ENCODE results near the gene CDON.

CDON gene

DNA sequence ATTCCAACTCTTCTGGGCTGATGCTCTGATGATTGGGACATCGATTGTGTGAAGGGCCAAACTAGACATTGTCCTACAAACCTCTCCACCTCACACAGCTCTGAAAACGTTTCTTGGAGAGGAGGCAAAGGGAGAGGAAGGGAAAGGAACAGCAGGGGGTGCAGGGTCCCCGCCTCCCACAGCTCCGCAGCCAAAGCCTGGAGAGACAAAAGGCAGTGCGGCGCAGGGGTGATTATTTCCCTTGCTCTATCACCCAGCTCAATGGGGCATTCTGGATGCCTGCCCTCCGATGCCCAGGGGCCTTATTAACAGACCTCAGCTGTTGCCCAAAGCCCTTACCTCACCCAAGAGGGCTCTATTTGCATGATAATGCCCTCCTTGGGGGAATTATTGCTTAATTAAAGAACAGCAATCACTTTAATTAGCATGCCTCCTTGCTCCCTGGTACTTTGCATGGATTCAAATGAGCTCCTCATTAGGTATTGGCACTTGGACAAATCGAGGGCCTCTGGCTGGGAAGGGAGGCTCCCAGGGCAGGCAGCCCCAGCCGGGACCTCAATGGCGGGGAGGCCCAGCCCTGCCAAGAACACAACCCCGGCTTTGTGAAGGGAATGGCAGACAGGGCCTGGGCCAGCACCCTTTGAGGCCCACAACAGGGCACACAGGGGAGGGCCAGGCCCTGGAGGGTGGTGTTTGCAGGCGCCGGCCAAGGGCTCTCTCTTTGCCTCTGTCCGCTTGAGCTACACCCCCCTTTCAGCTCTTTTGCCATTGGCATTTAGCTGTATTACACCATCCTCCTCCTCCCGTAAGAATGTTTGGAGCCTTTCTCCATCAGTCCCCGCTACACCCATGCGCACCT is 19.8 kb upstream of the CDON start:
- Histone ChIP-seq H4K91ac (ENCODE audit: low read depth, low read length) (peak overlapping the region; percentile 91), H3K23ac (ENCODE audit: low read length) (no peak overlapping the region), H4K8ac (ENCODE audit: low read depth, low read length) (peak overlapping the region; percentile 76), H2AFZ (ENCODE audit: insufficient read depth, low read length, poor library complexity) (peak overlapping the region; percentile 21), H3K4ac (ENCODE audit: low read depth, low read length) (peak overlapping the region; percentile 61), H3K4me3 (ENCODE audit: low read depth, low read length) (no peak overlapping the region), H3K27ac (ENCODE audit: low read depth, low read length) (peak overlapping the region; percentile 99), H3K4me1 (ENCODE audit: control insufficient read depth in 1 of 2, insufficient read depth in 2 of 2, low read length in 2 of 2) (peaks cover 23 to 45% of the 10 kb centered on the region in 2 experiments), H3K79me1 (ENCODE audit: low read length) (peaks cover 48% of the 10 kb centered on the region), H3K4me2 (ENCODE audit: low read length) (no peak overlapping the region), H3K9ac (ENCODE audit: low read length) (no peak overlapping the region), H3K18ac (ENCODE audit: low read length) (peak overlapping the region; percentile 69), H3K36me3 (ENCODE audit: control insufficient read depth in 1 of 2, insufficient read depth in 2 of 2, low read length in 2 of 2) (no peaks in the 10 kb centered on the region), H3K9me3 (ENCODE audit: insufficient read depth, low read depth, low read length) (peaks cover 1% of the 10 kb centered on the region), H3K14ac (ENCODE audit: low read length) (peak overlapping the region; percentile 89), H3K79me2 (ENCODE audit: control insufficient read depth, insufficient read depth, low read length, poor library complexity) (peaks cover 4% of the 10 kb centered on the region), H4K12ac (ENCODE audit: low read depth, low read length) (no peak overlapping the region), H2AK5ac (ENCODE audit: low read length) (peak overlapping the region; percentile 89), H3K27me3 (ENCODE audit: insufficient read depth, low read length) (no peaks in the 10 kb centered on the region), H2BK5ac (ENCODE audit: low read depth, low read length, poor library complexity) (peak overlapping the region; percentile 62), H2BK12ac (ENCODE audit: low read length) (peak overlapping the region; percentile 97), H2BK120ac (ENCODE audit: insufficient read depth, low read length, poor library complexity) (peak overlapping the region; percentile 28)
- no CpG with 5 or more reads among the region's 17 CpGs for WGBS (ENCODE audit: extremely low coverage, insufficient coverage, insufficient read length)
- DNase-seq = no peak

DNA sequence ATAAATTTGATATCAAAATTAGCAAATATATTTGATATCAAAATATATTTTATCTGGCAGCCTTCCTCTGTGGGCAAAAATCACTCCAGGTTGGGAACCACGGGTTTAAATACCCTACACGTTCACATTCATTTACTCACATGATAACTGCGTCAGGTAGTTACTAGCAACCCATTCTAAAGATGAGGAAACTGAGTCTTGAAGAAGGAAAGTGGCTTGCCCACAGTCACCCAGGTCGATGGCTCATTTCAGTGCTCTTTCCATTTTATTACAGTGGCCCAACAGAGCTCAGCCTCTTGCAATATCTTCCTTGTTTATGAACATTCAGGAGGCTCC is 19.2 kb upstream of the CDON start:
- H3K4me2 ChIP-seq (ENCODE audit: low read length) = no peak overlapping the region
- H3K9me3 ChIP-seq (ENCODE audit: insufficient read depth, low read depth, low read length) = peaks cover 1% of the 10 kb centered on the region
- peak overlapping the region; percentile 89 for H2AK5ac ChIP-seq (ENCODE audit: low read length)
- peak overlapping the region; percentile 82 for H2BK5ac ChIP-seq (ENCODE audit: low read depth, low read length, poor library complexity)
- no peaks in the 10 kb centered on the region for H3K27me3 ChIP-seq (ENCODE audit: insufficient read depth, low read length)
- no CpG with 5 or more reads among the region's 4 CpGs for WGBS (ENCODE audit: extremely low coverage, insufficient coverage, insufficient read length)
- H3K36me3 ChIP-seq (ENCODE audit: control insufficient read depth in 1 of 2, insufficient read depth in 2 of 2, low read length in 2 of 2) = no peaks in the 10 kb centered on the region
- peak overlapping the region; percentile 75 for H2BK12ac ChIP-seq (ENCODE audit: low read length)
- H3K79me2 ChIP-seq (ENCODE audit: control insufficient read depth, insufficient read depth, low read length, poor library complexity) = peaks cover 4% of the 10 kb centered on the region
- H3K79me1 ChIP-seq (ENCODE audit: low read length) = peaks cover 50% of the 10 kb centered on the region
- peak overlapping the region; percentile 89 for H3K14ac ChIP-seq (ENCODE audit: low read length)
- H4K91ac ChIP-seq (ENCODE audit: low read depth, low read length) = peak overlapping the region; percentile 100
- H3K23ac ChIP-seq (ENCODE audit: low read length) = no peak overlapping the region
- H3K9ac ChIP-seq (ENCODE audit: low read length) = no peak overlapping the region
- no peak overlapping the region for H4K12ac ChIP-seq (ENCODE audit: low read depth, low read length)
- no peak overlapping the region for H2AFZ ChIP-seq (ENCODE audit: insufficient read depth, low read length, poor library complexity)
- H3K4me1 ChIP-seq (ENCODE audit: control insufficient read depth in 1 of 2, insufficient read depth in 2 of 2, low read length in 2 of 2) = peaks cover 23 to 45% of the 10 kb centered on the region in 2 experiments
- DNase-seq = no peak
- H3K4me3 ChIP-seq (ENCODE audit: low read depth, low read length) = no peak overlapping the region
- H3K27ac ChIP-seq (ENCODE audit: low read depth, low read length) = peak overlapping the region; percentile 99
- peak overlapping the region; percentile 86 for H3K4ac ChIP-seq (ENCODE audit: low read depth, low read length)
- H4K8ac ChIP-seq (ENCODE audit: low read depth, low read length) = peak overlapping the region; percentile 76
- peak overlapping the region; percentile 69 for H3K18ac ChIP-seq (ENCODE audit: low read length)
- H2BK120ac ChIP-seq (ENCODE audit: insufficient read depth, low read length, poor library complexity) = peak overlapping the region; percentile 28

DNA sequence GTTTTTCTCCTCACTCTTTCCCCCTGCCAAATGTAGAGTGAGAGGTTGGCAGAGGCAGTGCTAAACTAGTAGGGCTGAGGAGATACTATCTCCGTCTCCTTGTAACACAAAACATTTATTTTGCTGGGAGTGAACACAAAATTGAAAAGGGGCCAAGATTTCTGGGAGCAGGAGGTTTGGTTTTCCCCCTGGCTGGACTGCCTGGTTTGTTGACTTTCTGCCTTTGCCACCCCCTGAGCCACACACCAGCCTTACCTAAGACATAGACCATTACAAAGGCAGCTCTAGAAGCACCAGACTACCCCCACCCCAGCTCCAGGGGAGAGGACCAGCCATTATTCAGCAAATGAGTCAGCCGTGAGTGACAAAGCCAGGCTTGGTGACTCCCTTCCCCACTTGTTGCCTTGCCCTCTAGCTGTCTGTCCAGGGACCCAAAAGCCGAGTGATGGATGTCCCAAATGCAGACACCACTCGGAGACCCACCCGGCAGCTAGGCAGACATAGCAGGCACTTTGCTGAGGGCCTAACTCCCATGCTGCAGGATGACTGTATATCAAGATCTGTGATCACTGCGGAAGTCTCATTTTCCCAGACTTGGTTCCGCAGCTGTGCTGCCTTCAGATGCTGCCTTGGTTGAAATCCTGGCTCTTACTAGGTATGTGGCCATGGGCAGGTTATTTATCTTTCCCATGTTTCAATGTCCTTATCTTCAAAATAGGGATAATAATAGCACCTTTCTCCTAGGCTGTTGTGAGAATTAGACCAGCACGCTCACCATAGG is 17.7 kb upstream of the CDON start:
- Histone ChIP-seq H4K91ac (ENCODE audit: low read depth, low read length) (peak overlapping the region; percentile 100), H2AK5ac (ENCODE audit: low read length) (no peak overlapping the region), H3K79me2 (ENCODE audit: control insufficient read depth, insufficient read depth, low read length, poor library complexity) (peaks cover 4% of the 10 kb centered on the region), H3K18ac (ENCODE audit: low read length) (peak overlapping the region; percentile 43), H3K27me3 (ENCODE audit: insufficient read depth, low read length) (no peaks in the 10 kb centered on the region), H4K8ac (ENCODE audit: low read depth, low read length) (peak overlapping the region; percentile 78), H3K4me2 (ENCODE audit: low read length) (peak overlapping the region; percentile 62), H4K12ac (ENCODE audit: low read depth, low read length) (no peak overlapping the region), H2BK120ac (ENCODE audit: insufficient read depth, low read length, poor library complexity) (peak overlapping the region; percentile 99), H3K14ac (ENCODE audit: low read length) (peak overlapping the region; percentile 98), H3K9me3 (ENCODE audit: insufficient read depth, low read depth, low read length) (peaks cover 1% of the 10 kb centered on the region), H2BK12ac (ENCODE audit: low read length) (peak overlapping the region; percentile 98), H3K23ac (ENCODE audit: low read length) (no peak overlapping the region), H3K9ac (ENCODE audit: low read length) (no peak overlapping the region), H2BK5ac (ENCODE audit: low read depth, low read length, poor library complexity) (peak overlapping the region; percentile 100), H3K4me1 (ENCODE audit: control insufficient read depth in 1 of 2, insufficient read depth in 2 of 2, low read length in 2 of 2) (peaks cover 20 to 40% of the 10 kb centered on the region in 2 experiments), H3K79me1 (ENCODE audit: low read length) (peaks cover 48% of the 10 kb centered on the region), H3K4me3 (ENCODE audit: low read depth, low read length) (no peak overlapping the region), H3K27ac (ENCODE audit: low read depth, low read length) (peak overlapping the region; percentile 99), H3K4ac (ENCODE audit: low read depth, low read length) (peak overlapping the region; percentile 84), H2AFZ (ENCODE audit: insufficient read depth, low read length, poor library complexity) (peak overlapping the region; percentile 3), H3K36me3 (ENCODE audit: control insufficient read depth in 1 of 2, insufficient read depth in 2 of 2, low read length in 2 of 2) (no peaks in the 10 kb centered on the region)
- no peak for DNase-seq
- WGBS (ENCODE audit: extremely low coverage, insufficient coverage, insufficient read length) = no CpG with 5 or more reads among the region's 8 CpGs

GRCh38 chr11:126079621-126080124 is 17.0 kb upstream of the CDON start:
- Histone ChIP-seq H3K9ac (ENCODE audit: low read length) (no peak overlapping the region), H3K79me2 (ENCODE audit: control insufficient read depth, insufficient read depth, low read length, poor library complexity) (peaks cover 2% of the 10 kb centered on the region), H3K36me3 (ENCODE audit: control insufficient read depth in 1 of 2, insufficient read depth in 2 of 2, low read length in 2 of 2) (no peaks in the 10 kb centered on the region), H2BK5ac (ENCODE audit: low read depth, low read length, poor library complexity) (peak overlapping the region; percentile 84), H3K4ac (ENCODE audit: low read depth, low read length) (no peak overlapping the region), H3K14ac (ENCODE audit: low read length) (peak overlapping the region; percentile 0), H3K4me1 (ENCODE audit: control insufficient read depth in 1 of 2, insufficient read depth in 2 of 2, low read length in 2 of 2) (peaks cover 16 to 35% of the 10 kb centered on the region in 2 experiments), H3K79me1 (ENCODE audit: low read length) (peaks cover 42% of the 10 kb centered on the region), H3K4me3 (ENCODE audit: low read depth, low read length) (no peak overlapping the region), H3K23ac (ENCODE audit: low read length) (no peak overlapping the region), H2BK120ac (ENCODE audit: insufficient read depth, low read length, poor library complexity) (peak overlapping the region; percentile 99), H2AK5ac (ENCODE audit: low read length) (no peak overlapping the region), H4K12ac (ENCODE audit: low read depth, low read length) (no peak overlapping the region), H3K4me2 (ENCODE audit: low read length) (peak overlapping the region; percentile 62), H4K91ac (ENCODE audit: low read depth, low read length) (peak overlapping the region; percentile 94), H3K18ac (ENCODE audit: low read length) (no peak overlapping the region), H2BK12ac (ENCODE audit: low read length) (no peak overlapping the region), H2AFZ (ENCODE audit: insufficient read depth, low read length, poor library complexity) (no peak overlapping the region), H3K27me3 (ENCODE audit: insufficient read depth, low read length) (no peaks in the 10 kb centered on the region), H3K9me3 (ENCODE audit: insufficient read depth, low read depth, low read length) (peaks cover 1% of the 10 kb centered on the region), H4K8ac (ENCODE audit: low read depth, low read length) (peak overlapping the region; percentile 9), H3K27ac (ENCODE audit: low read depth, low read length) (peak overlapping the region; percentile 99)
- no peak for DNase-seq
- no CpG with 5 or more reads among the region's 6 CpGs for WGBS (ENCODE audit: extremely low coverage, insufficient coverage, insufficient read length)
